ENCODE results near the gene STK24. TPM values are rescaled to one million over a fixed set of nuclear protein-coding genes. Genes with fewer than 3 reads are reported as not detected.
A peak's percentile ranks its signal among the peaks of the same experiment; 100 is the strongest.

Gene STK24
- total and polyA plus RNA-seq, 2 of the 8 experiments (the other 6 are each of a cell fraction or from before 2014, with no cell fraction given) = 62.8 to 143 TPM

DNA sequence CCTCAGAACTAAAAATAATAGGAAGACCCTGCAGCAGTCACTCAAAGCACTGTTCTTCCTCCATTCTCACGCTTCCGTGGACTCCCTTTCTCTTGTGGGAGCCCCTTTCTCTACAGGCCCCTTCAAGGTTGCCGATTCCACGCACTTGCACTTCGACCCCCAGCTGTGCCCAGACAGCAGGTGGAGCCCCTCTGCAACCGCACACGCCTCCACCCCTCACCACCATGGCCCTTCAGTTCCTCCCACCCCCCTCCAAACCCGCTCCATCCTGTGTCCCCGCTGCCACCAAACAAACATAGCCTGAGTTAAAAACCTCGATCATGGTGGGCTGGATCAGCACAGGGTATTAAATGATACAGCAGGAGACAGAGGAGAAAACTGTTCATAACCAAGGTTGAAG is 102.6 kb downstream of the STK24 start:
- DNase-seq (ENCODE audit: low read depth in 1 of 2, low spot score in 2 of 2) = no peak
- no peak overlapping the region for H3K9ac ChIP-seq (replicated peaks in 1 of 4; ENCODE audit: extremely low read depth in 1 of 4, low read depth in 3 of 4, low read length in 3 of 4)
- 86% methylated on average over 8 of the region's 10 CpGs; no CpG with 5 or more reads in 1 of the 2 experiments for WGBS, 2 experiments (ENCODE audit: extremely low coverage in 1 of 2, insufficient coverage in 1 of 2, insufficient read length in 1 of 2, insufficient replicate concordance in 2 of 2, low coverage in 1 of 2, low lambda C conversion rate in 2 of 2, missing lambda C conversion rate in 1 of 2)
- H3K23ac ChIP-seq (ENCODE audit: insufficient read length) = no peak overlapping the region
- CTCF ChIA-PET (ENCODE audit: partially characterized antibody) = interaction anchor here (1.2 to 1.3 kb wide), 2 partner anchors 8 to 29 kb away, joined by 4 read pairs; no protein-coding TSS in a partner anchor
- peaks cover 12 to 21% of the 10 kb centered on the region in 2 experiments for H4K20me1 ChIP-seq (replicated peaks in 1 of 2; ENCODE audit: control insufficient read depth in 1 of 2, insufficient read depth in 2 of 2, low read length in 2 of 2)
- no peak overlapping the region for H3K4ac ChIP-seq (replicated peaks; ENCODE audit: insufficient read length, low read depth, low read length)
- H3K14ac ChIP-seq (ENCODE audit: insufficient read length) = no peak overlapping the region
- FAIRE-seq = no peak
- peaks cover under 1 to 31% (median 19%) of the 10 kb centered on the region in 4 experiments for H3K4me1 ChIP-seq (replicated peaks in 1 of 4; ENCODE audit: control insufficient read depth in 3 of 4, insufficient read depth in 4 of 4, low read length in 3 of 4)
- H3K4me3 ChIP-seq (ENCODE audit: extremely low read depth in 1 of 4, insufficient read depth in 2 of 4, low read depth in 3 of 4, low read length in 4 of 4) = no peak overlapping the region
- H2BK20ac ChIP-seq (ENCODE audit: low read length) = no peak overlapping the region
- H3K23me2 ChIP-seq (ENCODE audit: low read depth, low read length) = no peaks in the 10 kb centered on the region
- H2BK120ac ChIP-seq (replicated peaks; ENCODE audit: low read depth, low read length) = no peak overlapping the region
- no peaks in the 10 kb centered on the region for H3K27me3 ChIP-seq (replicated peaks in 1 of 4; ENCODE audit: control insufficient read depth in 3 of 4, extremely low read depth in 1 of 4, insufficient read depth in 3 of 4, low read length in 3 of 4)
- H3K56ac ChIP-seq (replicated peaks; ENCODE audit: insufficient read length, low read depth, low read length) = no peak overlapping the region
- peaks cover 11% of the 10 kb centered on the region for H3K79me1 ChIP-seq (ENCODE audit: low read depth, low read length)
- H3K9me3 ChIP-seq (ENCODE audit: insufficient read depth in 2 of 2, low read depth in 1 of 2, low read length in 1 of 2) = no peaks in the 10 kb centered on the region
- H3K4me2 ChIP-seq (ENCODE audit: insufficient read depth in 1 of 2, low read depth in 2 of 2, low read length in 2 of 2) = no peak overlapping the region
- no peak overlapping the region for H4K91ac ChIP-seq (replicated peaks; ENCODE audit: insufficient read length, low read length)
- H2BK15ac ChIP-seq (ENCODE audit: low read length) = no peak overlapping the region
- 0 out of 2 replicates have a peak overlapping the region, but pooled peaks have one; percentile 60 for H2BK5ac ChIP-seq (ENCODE audit: low read depth, low read length)
- peak overlapping the region; percentile 70; the same call in 1 of the 2 replicates for H2BK12ac ChIP-seq (ENCODE audit: low read depth, low read length)
- peak overlapping the region; percentile 29; the same call in 1 of the 2 replicates for H4K8ac ChIP-seq (ENCODE audit: extremely low read depth, insufficient read depth, low read length)
- H3K79me2 ChIP-seq (ENCODE audit: control insufficient read depth in 1 of 2, insufficient read depth in 2 of 2, low read length in 2 of 2) = peaks cover 3 to 58% of the 10 kb centered on the region in 2 experiments; a peak in 2 of 4 replicates
- no peak overlapping the region for H4K5ac ChIP-seq (ENCODE audit: insufficient read length, low read depth, low read length)
- H2AK5ac ChIP-seq (ENCODE audit: low read depth, low read length) = no peak overlapping the region
- H2AFZ ChIP-seq (ENCODE audit: low read length) = no peak overlapping the region
- H3K27ac ChIP-seq (ENCODE audit: low read depth, low read length) = no peak overlapping the region
- H3K18ac ChIP-seq (ENCODE audit: extremely low read depth, low read length) = no peak overlapping the region
- POLR2A ChIA-PET (ENCODE audit: partially characterized antibody) = interaction anchor here (0.6 kb wide), 1 partner anchor 56 kb away, joined by 3 read pairs; no protein-coding TSS in a partner anchor
- peaks cover 2 to 23% (median 11%) of the 10 kb centered on the region in 4 experiments; a peak in 7 of 8 replicates for H3K36me3 ChIP-seq (ENCODE audit: control insufficient read depth in 2 of 4, insufficient read depth in 4 of 4, low read length in 3 of 4)
- TF ChIP-seq JUND (IDR thresholded peaks at IDR 0.05; ENCODE audit: low read length) (no peak), CREB1 (IDR thresholded peaks at IDR 0.05) (no peak), ASH2L (IDR thresholded peaks at IDR 0.05; ENCODE audit: low read length) (no peak), RXRA (IDR thresholded peaks at IDR 0.05; ENCODE audit: insufficient read depth, low read depth, low read length) (no peak), SIRT6 (IDR thresholded peaks at IDR 0.05; ENCODE audit: low read length) (no peak), SP2 (IDR thresholded peaks at IDR 0.05; ENCODE audit: low read length) (no peak), KDM5A (IDR thresholded peaks at IDR 0.05; ENCODE audit: low read length) (no peak), CHD2 (IDR thresholded peaks at IDR 0.05; ENCODE audit: low read length) (no peak), CBX5 (IDR thresholded peaks at IDR 0.05; ENCODE audit: low read depth, low read length) (no peak), SP1 (IDR thresholded peaks at IDR 0.05; ENCODE audit: low read depth, low read length) (no peak), TBP (IDR thresholded peaks at IDR 0.05; ENCODE audit: low read depth, low read length) (no peak), POU5F1 (IDR thresholded peaks at IDR 0.05; ENCODE audit: low read depth, low read length) (no peak), YY1 (IDR thresholded peaks at IDR 0.05; ENCODE audit: low read depth, low read length) (no peak), SUZ12 (IDR thresholded peaks at IDR 0.05; ENCODE audit: low read length) (no peak)
- TF ChIP-seq, protein P1, sequence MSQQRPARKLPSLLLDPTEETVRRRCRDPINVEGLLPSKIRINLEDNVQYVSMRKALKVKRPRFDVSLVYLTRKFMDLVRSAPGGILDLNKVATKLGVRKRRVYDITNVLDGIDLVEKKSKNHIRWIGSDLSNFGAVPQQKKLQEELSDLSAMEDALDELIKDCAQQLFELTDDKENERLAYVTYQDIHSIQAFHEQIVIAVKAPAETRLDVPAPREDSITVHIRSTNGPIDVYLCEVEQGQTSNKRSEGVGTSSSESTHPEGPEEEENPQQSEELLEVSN (IDR thresholded peaks at IDR 0.05) = no peak
